IPS-18c (cell line): ENCODE measurements around the gene CYP20A1.
"Not testable (repeated sequence)": the region's sequence is repeated elsewhere in the genome, so short reads cannot be mapped to it uniquely, and the experiment has no call there.

ENCODE experiments used
- H3K4me3 ChIP-seq: 2 replicates; pipeline ENCODE4 v1.7.0; 2013; ENCODE audit warnings: low read depth, mild to moderate bottlenecking, low read length, moderate library complexity; ENCODE audit not compliant: insufficient read depth
- H3K9me3 ChIP-seq: one replicate; pipeline ENCODE4 v1.6.1; 2013; ENCODE audit warnings: mild to moderate bottlenecking, low read length, moderate library complexity; ENCODE audit not compliant: control insufficient read depth, insufficient read depth

Gene CYP20A1

GRCh38 chr2:203340791-203341487, 102.1 kb downstream of the CYP20A1 start:
- Histone ChIP-seq H3K9me3 (no peaks in the 10 kb centered on the region), H3K4me3 (no peak overlapping the region)

- no peaks in the 10 kb centered on the region for H3K9me3 ChIP-seq
- H3K4me3 ChIP-seq, result no peak overlapping the region
Observed at GRCh38 chr2:203341741-203342310, 103.0 kb downstream of the CYP20A1 start.

GRCh38 chr2:203342374-203342773, 103.6 kb downstream of the CYP20A1 start:
- H3K9me3 ChIP-seq, H3K4me3 ChIP-seq: not testable (repeated sequence)

- Histone ChIP-seq H3K4me3 (no peak overlapping the region), H3K9me3 (no peaks in the 10 kb centered on the region)
Observed at GRCh38 chr2:203344667-203345066, 105.8 kb downstream of the CYP20A1 start.

GRCh38 chr2:203346612-203347011, 107.8 kb downstream of the CYP20A1 start:
- H3K4me3 ChIP-seq, result no peak overlapping the region
- H3K9me3 ChIP-seq, result no peaks in the 10 kb centered on the region

- no peaks in the 10 kb centered on the region for H3K9me3 ChIP-seq
Observed at GRCh38 chr2:203347375-203347774, 108.6 kb downstream of the CYP20A1 start.

GRCh38 chr2:203352604-203353255, 113.9 kb downstream of the CYP20A1 start:
- H3K9me3 ChIP-seq, result no peaks in the 10 kb centered on the region
- H3K4me3 ChIP-seq, result no peak overlapping the region

More at GRCh38 chr2:203347375-203347774, 108.6 kb downstream of the CYP20A1 start:
- H3K4me3 ChIP-seq, result no peak overlapping the region

GRCh38 chr2:203354966-203355365, 116.1 kb downstream of the CYP20A1 start:
- Histone ChIP-seq H3K9me3 (no peaks in the 10 kb centered on the region), H3K4me3 (no peak overlapping the region)
